ENCODE measurements around the gene PAX1.

The PAX1 gene

GRCh38 chr20:21710863-21711431, 5.5 kb downstream of the PAX1 start:
- no peaks in the 10 kb centered on the region for H3K4me1 ChIP-seq (ENCODE audit: insufficient read depth, low read length, severe bottlenecking)
- H3K9me2 ChIP-seq (ENCODE audit: low read depth, low read length), result no peaks in the 10 kb centered on the region
- H3K4me3 ChIP-seq (ENCODE audit: low read depth, low read length, poor library complexity, severe bottlenecking), result no peak overlapping the region
- TF ChIP-seq CTCF (IDR thresholded peaks at IDR 0.05; ENCODE audit: low read length) (no peak), EZH2 (IDR thresholded peaks at IDR 0.05; ENCODE audit: borderline replicate concordance, low read length) (no peak)
- no peaks in the 10 kb centered on the region for H3F3A ChIP-seq (ENCODE audit: insufficient read depth, low read length)
- H3K79me2 ChIP-seq (ENCODE audit: insufficient read depth, low read length), result no peaks in the 10 kb centered on the region
- H3K36me3 ChIP-seq (ENCODE audit: insufficient read depth, low read length), result no peaks in the 10 kb centered on the region
- H4K20me1 ChIP-seq (ENCODE audit: insufficient read depth, low read length), result no peaks in the 10 kb centered on the region
- no peak overlapping the region for H3K9ac ChIP-seq (ENCODE audit: low read length)
- H3K9me3 ChIP-seq (ENCODE audit: low read length), result no peaks in the 10 kb centered on the region
- no peak overlapping the region for H3K27ac ChIP-seq (ENCODE audit: low read depth, low read length, poor library complexity, severe bottlenecking)
- no peak overlapping the region for H2AFZ ChIP-seq (ENCODE audit: low read length)
- H3K4me2 ChIP-seq (ENCODE audit: low read length), result no peak overlapping the region
- no peaks in the 10 kb centered on the region for H3K27me3 ChIP-seq (ENCODE audit: insufficient read depth, low read length)

- Histone ChIP-seq H3K36me3 (ENCODE audit: insufficient read depth, low read length) (no peaks in the 10 kb centered on the region), H3K4me2 (ENCODE audit: low read length) (no peak overlapping the region)
These were observed 7.1 kb downstream of the PAX1 start for GRCh38 chr20:21712443-21713059.

GRCh38 chr20:21713470-21713869, 8.0 kb downstream of the PAX1 start:
- H3K4me2 ChIP-seq (ENCODE audit: low read length), result no peak overlapping the region

More at GRCh38 chr20:21712443-21713059, 7.1 kb downstream of the PAX1 start:
- TF ChIP-seq EZH2 (IDR thresholded peaks at IDR 0.05; ENCODE audit: borderline replicate concordance, low read length), result no peak
- no peak for TF ChIP-seq CTCF (IDR thresholded peaks at IDR 0.05; ENCODE audit: low read length)
- Histone ChIP-seq H3K9me2 (ENCODE audit: low read depth, low read length) (no peaks in the 10 kb centered on the region), H2AFZ (ENCODE audit: low read length) (no peak overlapping the region), H3K9me3 (ENCODE audit: low read length) (no peaks in the 10 kb centered on the region), H3K4me1 (ENCODE audit: insufficient read depth, low read length, severe bottlenecking) (no peaks in the 10 kb centered on the region), H4K20me1 (ENCODE audit: insufficient read depth, low read length) (no peaks in the 10 kb centered on the region), H3K27me3 (ENCODE audit: insufficient read depth, low read length) (no peaks in the 10 kb centered on the region), H3F3A (ENCODE audit: insufficient read depth, low read length) (no peaks in the 10 kb centered on the region), H3K4me3 (ENCODE audit: low read depth, low read length, poor library complexity, severe bottlenecking) (no peak overlapping the region), H3K79me2 (ENCODE audit: insufficient read depth, low read length) (no peaks in the 10 kb centered on the region), H3K27ac (ENCODE audit: low read depth, low read length, poor library complexity, severe bottlenecking) (no peak overlapping the region), H3K9ac (ENCODE audit: low read length) (no peak overlapping the region)

More at GRCh38 chr20:21713470-21713869, 8.0 kb downstream of the PAX1 start:
- Histone ChIP-seq H3K79me2 (ENCODE audit: insufficient read depth, low read length) (no peaks in the 10 kb centered on the region), H4K20me1 (ENCODE audit: insufficient read depth, low read length) (no peaks in the 10 kb centered on the region), H3K4me1 (ENCODE audit: insufficient read depth, low read length, severe bottlenecking) (no peaks in the 10 kb centered on the region), H3K36me3 (ENCODE audit: insufficient read depth, low read length) (no peaks in the 10 kb centered on the region), H3K9me2 (ENCODE audit: low read depth, low read length) (no peaks in the 10 kb centered on the region), H3K27ac (ENCODE audit: low read depth, low read length, poor library complexity, severe bottlenecking) (no peak overlapping the region), H2AFZ (ENCODE audit: low read length) (no peak overlapping the region), H3F3A (ENCODE audit: insufficient read depth, low read length) (no peaks in the 10 kb centered on the region), H3K9me3 (ENCODE audit: low read length) (no peaks in the 10 kb centered on the region), H3K9ac (ENCODE audit: low read length) (no peak overlapping the region), H3K4me3 (ENCODE audit: low read depth, low read length, poor library complexity, severe bottlenecking) (no peak overlapping the region), H3K27me3 (ENCODE audit: insufficient read depth, low read length) (no peaks in the 10 kb centered on the region)
- no peak for TF ChIP-seq EZH2 (IDR thresholded peaks at IDR 0.05; ENCODE audit: borderline replicate concordance, low read length)
- no peak for TF ChIP-seq CTCF (IDR thresholded peaks at IDR 0.05; ENCODE audit: low read length)
